Measurements from ENCODE around the gene ANXA1.
A peak's percentile ranks its signal among the peaks of the same experiment; 100 is the strongest.

Gene ANXA1

DNA sequence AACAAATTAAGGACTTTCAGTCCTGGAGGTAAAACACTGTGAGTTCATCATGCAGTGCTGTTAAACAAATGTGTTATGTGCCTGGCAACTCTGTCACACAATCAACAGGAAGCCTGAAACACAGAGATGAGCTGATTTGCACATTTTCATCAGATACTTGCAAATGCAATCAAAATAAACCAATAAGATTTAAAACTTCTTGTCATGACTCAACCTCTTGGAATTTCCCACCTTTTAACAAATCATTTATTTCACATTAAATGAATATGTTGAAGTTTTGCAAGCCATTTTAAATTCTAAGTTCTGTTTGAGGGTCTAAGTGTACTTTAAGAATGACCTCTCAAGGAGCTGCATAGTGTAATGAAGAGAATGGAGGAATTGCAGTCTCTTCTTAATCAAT, 64.4 kb downstream of the ANXA1 start:
- H3K9me2 ChIP-seq (replicated peaks; ENCODE audit: low read depth, low read length) = no peaks in the 10 kb centered on the region
- TF ChIP-seq, protein P1, sequence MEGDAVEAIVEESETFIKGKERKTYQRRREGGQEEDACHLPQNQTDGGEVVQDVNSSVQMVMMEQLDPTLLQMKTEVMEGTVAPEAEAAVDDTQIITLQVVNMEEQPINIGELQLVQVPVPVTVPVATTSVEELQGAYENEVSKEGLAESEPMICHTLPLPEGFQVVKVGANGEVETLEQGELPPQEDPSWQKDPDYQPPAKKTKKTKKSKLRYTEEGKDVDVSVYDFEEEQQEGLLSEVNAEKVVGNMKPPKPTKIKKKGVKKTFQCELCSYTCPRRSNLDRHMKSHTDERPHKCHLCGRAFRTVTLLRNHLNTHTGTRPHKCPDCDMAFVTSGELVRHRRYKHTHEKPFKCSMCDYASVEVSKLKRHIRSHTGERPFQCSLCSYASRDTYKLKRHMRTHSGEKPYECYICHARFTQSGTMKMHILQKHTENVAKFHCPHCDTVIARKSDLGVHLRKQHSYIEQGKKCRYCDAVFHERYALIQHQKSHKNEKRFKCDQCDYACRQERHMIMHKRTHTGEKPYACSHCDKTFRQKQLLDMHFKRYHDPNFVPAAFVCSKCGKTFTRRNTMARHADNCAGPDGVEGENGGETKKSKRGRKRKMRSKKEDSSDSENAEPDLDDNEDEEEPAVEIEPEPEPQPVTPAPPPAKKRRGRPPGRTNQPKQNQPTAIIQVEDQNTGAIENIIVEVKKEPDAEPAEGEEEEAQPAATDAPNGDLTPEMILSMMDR (conservative IDR thresholded peaks at IDR 0.05; ENCODE audit: low read length) = no peak
- TF ChIP-seq EZH2phosphoT487 (IDR thresholded peaks at IDR 0.05; ENCODE audit: borderline replicate concordance) = no peak
- H3K36me3 ChIP-seq (ENCODE audit: insufficient read depth, low read length) = no peaks in the 10 kb centered on the region
- H3K27me3 ChIP-seq (ENCODE audit: insufficient read depth, low read length, poor library complexity, severe bottlenecking) = no peaks in the 10 kb centered on the region
- H3K79me2 ChIP-seq (ENCODE audit: insufficient read depth, low read length) = no peaks in the 10 kb centered on the region
- H3F3A ChIP-seq (ENCODE audit: low read depth) = no peaks in the 10 kb centered on the region
- H2AFZ ChIP-seq (ENCODE audit: low read length) = 0 out of 2 replicates have a peak overlapping the region, but pooled peaks have one; percentile 28
- no peak overlapping the region for H3K4me2 ChIP-seq (ENCODE audit: low read depth, low read length, poor library complexity, severe bottlenecking)
- H3K9me3 ChIP-seq (ENCODE audit: insufficient read depth, low read depth, low read length) = no peaks in the 10 kb centered on the region
- no peaks in the 10 kb centered on the region for H4K20me1 ChIP-seq (ENCODE audit: insufficient read depth, low read length, poor library complexity, severe bottlenecking)
- H3K4me3 ChIP-seq (ENCODE audit: low read length, poor library complexity, severe bottlenecking) = no peak overlapping the region
- H3K9ac ChIP-seq (ENCODE audit: low read depth, low read length, poor library complexity, severe bottlenecking) = no peak overlapping the region
- H3K4me1 ChIP-seq (ENCODE audit: insufficient read depth, low read length, poor library complexity, severe bottlenecking) = no peaks in the 10 kb centered on the region

Data from Loucy (cell line).